Keratinocyte (primary cell): ENCODE results near the gene CBFA2T3.

Source experiments
- EZH2 ChIP-seq: IDR thresholded peaks from one replicate; pipeline ENCODE4 v1.6.1; 2012; ENCODE audit warnings: inconsistent platforms, mild to moderate bottlenecking, low read length, moderate library complexity
- TF ChIP-seq, protein P1 (sequence below), 3 experiments: IDR thresholded peaks in 1 of 3; conservative IDR thresholded peaks in 1 of 3; optimal IDR thresholded peaks in 1 of 3; 2 replicates in 2 of 3; 3 replicates in 1 of 3; pipeline versions ENCODE3 to v1.5.1; 2011; ENCODE audit warnings: low read length in 3 of 3, mild to moderate bottlenecking in 3 of 3, moderate library complexity in 2 of 3, control low read depth in 1 of 3, inconsistent platforms in 1 of 3; ENCODE audit not compliant: insufficient read depth in 2 of 3; ENCODE audit errors: extremely low read depth in 1 of 3

DNA sequence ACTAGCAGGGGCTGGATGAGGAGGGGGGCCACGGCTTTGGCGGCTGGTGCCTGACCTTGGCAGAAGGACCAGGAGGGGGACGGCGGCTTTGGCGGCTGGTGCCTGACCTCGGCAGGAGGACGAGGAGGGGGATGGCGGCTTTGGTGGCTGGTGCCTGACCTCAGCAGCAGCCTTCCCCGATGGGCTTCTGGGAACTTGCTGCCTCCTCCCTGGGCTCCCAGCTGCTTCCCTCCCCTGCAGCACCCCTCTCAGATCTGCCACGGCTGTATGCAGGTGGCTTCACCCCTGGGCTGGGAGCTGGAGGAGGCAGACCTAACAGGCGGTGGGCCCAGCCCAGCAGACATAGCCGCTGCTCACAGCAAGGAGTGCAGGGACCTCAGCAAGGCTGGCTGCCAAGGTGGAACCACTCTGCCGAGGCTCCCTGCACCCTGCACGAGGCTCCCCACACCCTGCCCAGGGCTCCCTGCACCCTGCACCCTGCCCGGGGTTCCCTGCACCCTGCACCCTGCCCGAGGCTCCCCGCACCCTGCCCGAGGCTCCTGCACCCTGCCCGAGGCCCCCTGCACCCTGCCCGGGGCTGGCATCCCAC, 38.4 kb upstream of the CBFA2T3 start:
- TF ChIP-seq, protein P1, sequence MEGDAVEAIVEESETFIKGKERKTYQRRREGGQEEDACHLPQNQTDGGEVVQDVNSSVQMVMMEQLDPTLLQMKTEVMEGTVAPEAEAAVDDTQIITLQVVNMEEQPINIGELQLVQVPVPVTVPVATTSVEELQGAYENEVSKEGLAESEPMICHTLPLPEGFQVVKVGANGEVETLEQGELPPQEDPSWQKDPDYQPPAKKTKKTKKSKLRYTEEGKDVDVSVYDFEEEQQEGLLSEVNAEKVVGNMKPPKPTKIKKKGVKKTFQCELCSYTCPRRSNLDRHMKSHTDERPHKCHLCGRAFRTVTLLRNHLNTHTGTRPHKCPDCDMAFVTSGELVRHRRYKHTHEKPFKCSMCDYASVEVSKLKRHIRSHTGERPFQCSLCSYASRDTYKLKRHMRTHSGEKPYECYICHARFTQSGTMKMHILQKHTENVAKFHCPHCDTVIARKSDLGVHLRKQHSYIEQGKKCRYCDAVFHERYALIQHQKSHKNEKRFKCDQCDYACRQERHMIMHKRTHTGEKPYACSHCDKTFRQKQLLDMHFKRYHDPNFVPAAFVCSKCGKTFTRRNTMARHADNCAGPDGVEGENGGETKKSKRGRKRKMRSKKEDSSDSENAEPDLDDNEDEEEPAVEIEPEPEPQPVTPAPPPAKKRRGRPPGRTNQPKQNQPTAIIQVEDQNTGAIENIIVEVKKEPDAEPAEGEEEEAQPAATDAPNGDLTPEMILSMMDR (optimal IDR thresholded peaks at IDR 0.05 in 1 of 3, IDR thresholded peaks at IDR 0.05 in 1 of 3, conservative IDR thresholded peaks at IDR 0.05 in 1 of 3; ENCODE audit: extremely low read depth in 1 of 3, insufficient read depth in 2 of 3, low read length in 3 of 3): no peak
- TF ChIP-seq EZH2: no peak
